SJSA1 (cell line): ENCODE data around the gene TTC23L. TPM values are rescaled to one million over a fixed set of nuclear protein-coding genes. Genes with fewer than 3 reads are reported as not detected.

Experiments
- DNase-seq, 2 experiments: peaks; one replicate each; pipeline ENCODE4 v3.0.0-alpha.2; 2015 to 2020; ENCODE audit warnings: low spot score in 2 of 2, low read depth in 1 of 2
- H3K27ac ChIP-seq: fragments of 250-450 bp; sonication (Bioruptor Pico); 2 replicates; pipeline ENCODE4 v1.5.1; 2020; ENCODE audit warnings: mild to moderate bottlenecking, moderate library complexity
- H3K27me3 ChIP-seq: fragments of 250-450 bp; sonication (Bioruptor Pico); replicated peaks from 2 replicates; pipeline ENCODE4 v1.5.1; 2020; ENCODE audit warnings: mild to moderate bottlenecking, moderate library complexity
- H3K36me3 ChIP-seq: fragments of 250-450 bp; sonication (Bioruptor Pico); 2 replicates; pipeline ENCODE4 v1.5.1; 2020; ENCODE audit warnings: mild to moderate bottlenecking
- H3K4me1 ChIP-seq: fragments of 250-450 bp; sonication (Bioruptor Pico); replicated peaks from 2 replicates; pipeline ENCODE4 v1.6.1; 2021; ENCODE audit warnings: mild to moderate bottlenecking
- H3K4me3 ChIP-seq: fragments of 250-450 bp; sonication (Bioruptor Pico); 2 replicates; pipeline ENCODE4 v1.5.1; 2020; ENCODE audit warnings: mild to moderate bottlenecking
- H3K9me3 ChIP-seq: fragments of 250-450 bp; sonication (Bioruptor Pico); replicated peaks from 2 replicates; pipeline ENCODE4 v1.5.1; 2020; ENCODE audit warnings: mild to moderate bottlenecking
- total RNA-seq: library from RNA; depleted of rRNA; stranded (reverse); fragments of >200 nt; shearing (Covaris generic); gene quantifications from 2 replicates; pipeline ENCODE4 v1.2.3, GENCODE V29; 2014

Gene TTC23L
- total RNA-seq, 1 experiment from 2014 or later = not detected

GRCh38 chr5:34926318-34926888 lies 87.4 kb downstream of the TTC23L start:
- no peak for DNase-seq
- H3K9me3 ChIP-seq = no peaks in the 10 kb centered on the region
- H3K36me3 ChIP-seq = peaks cover 56% of the 10 kb centered on the region
- no peak overlapping the region for H3K4me3 ChIP-seq
- H3K27me3 ChIP-seq = no peaks in the 10 kb centered on the region
- peaks cover 35% of the 10 kb centered on the region for H3K4me1 ChIP-seq
- H3K27ac ChIP-seq = no peak overlapping the region

GRCh38 chr5:34927785-34928184 lies 88.8 kb downstream of the TTC23L start:
- no peak for DNase-seq
- Histone ChIP-seq H3K4me3 (no peak overlapping the region), H3K36me3 (peaks cover 45% of the 10 kb centered on the region), H3K9me3 (no peaks in the 10 kb centered on the region), H3K27ac (no peak overlapping the region), H3K27me3 (no peaks in the 10 kb centered on the region), H3K4me1 (peaks cover 32% of the 10 kb centered on the region)

- no peaks in the 10 kb centered on the region for H3K9me3 ChIP-seq
- H3K4me3 ChIP-seq = no peak overlapping the region
- H3K27ac ChIP-seq = no peak overlapping the region
- H3K27me3 ChIP-seq = no peaks in the 10 kb centered on the region
- peaks cover 28% of the 10 kb centered on the region for H3K4me1 ChIP-seq
- DNase-seq = no peak
- H3K36me3 ChIP-seq = peaks cover 42% of the 10 kb centered on the region
Observed at GRCh38 chr5:34928267-34928666, 89.3 kb downstream of the TTC23L start.

GRCh38 chr5:34929134-34929719 lies 90.3 kb downstream of the TTC23L start, which contains the start of gene DNAJC21:
Gene DNAJC21 (plus strand): TSS chr5:34929559. CDS start chr5:34929820, 261 bp downstream.
- H3K27me3 ChIP-seq = no peaks in the 10 kb centered on the region
- no peaks in the 10 kb centered on the region for H3K9me3 ChIP-seq
- peak within 1 kb of the TSS; percentile 53 for H3K27ac ChIP-seq
- H3K4me3 ChIP-seq = peak within 1 kb of the TSS; percentile 94
- DNase-seq = peak; percentile 98
- H3K4me1 ChIP-seq = peaks cover 18% of the 10 kb centered on the region
- peaks cover 40% of the 10 kb centered on the region for H3K36me3 ChIP-seq

GRCh38 chr5:34929720-34930461 lies 90.9 kb downstream of the TTC23L start:
- Histone ChIP-seq H3K4me3 (peak overlapping the region; percentile 94), H3K27me3 (no peaks in the 10 kb centered on the region), H3K27ac (peak overlapping the region; percentile 53), H3K9me3 (no peaks in the 10 kb centered on the region), H3K4me1 (peaks cover 11% of the 10 kb centered on the region), H3K36me3 (peaks cover 37% of the 10 kb centered on the region)
- peak; percentile 68 to 81 for DNase-seq

- H3K4me3 ChIP-seq = peak overlapping the region; percentile 94
- peaks cover 35% of the 10 kb centered on the region for H3K36me3 ChIP-seq
- DNase-seq = no peak
- no peak overlapping the region for H3K27ac ChIP-seq
- H3K4me1 ChIP-seq = peaks cover 11% of the 10 kb centered on the region
- no peaks in the 10 kb centered on the region for H3K9me3 ChIP-seq
- no peaks in the 10 kb centered on the region for H3K27me3 ChIP-seq
Observed at GRCh38 chr5:34930462-34930844, 91.5 kb downstream of the TTC23L start.

GRCh38 chr5:34930870-34931269 lies 91.9 kb downstream of the TTC23L start:
- Histone ChIP-seq H3K4me3 (peak overlapping the region; percentile 94), H3K4me1 (peaks cover 11% of the 10 kb centered on the region), H3K36me3 (peaks cover 35% of the 10 kb centered on the region), H3K9me3 (no peaks in the 10 kb centered on the region), H3K27ac (no peak overlapping the region), H3K27me3 (no peaks in the 10 kb centered on the region)
- no peak for DNase-seq

- no peaks in the 10 kb centered on the region for H3K9me3 ChIP-seq
- no peak for DNase-seq
- no peak overlapping the region for H3K27ac ChIP-seq
- H3K4me3 ChIP-seq = no peak overlapping the region
- H3K27me3 ChIP-seq = no peaks in the 10 kb centered on the region
- H3K4me1 ChIP-seq = peaks cover 11% of the 10 kb centered on the region
- H3K36me3 ChIP-seq = peaks cover 47% of the 10 kb centered on the region
Observed at GRCh38 chr5:34932947-34933346, 94.0 kb downstream of the TTC23L start.

GRCh38 chr5:34941936-34942335 lies 103.0 kb downstream of the TTC23L start:
- no peaks in the 10 kb centered on the region for H3K4me1 ChIP-seq
- H3K27ac ChIP-seq = no peak overlapping the region
- H3K36me3 ChIP-seq = peaks cover 63% of the 10 kb centered on the region
- no peaks in the 10 kb centered on the region for H3K27me3 ChIP-seq
- DNase-seq = no peak
- H3K9me3 ChIP-seq = no peaks in the 10 kb centered on the region; the same call in 1 of the 2 replicates
- H3K4me3 ChIP-seq = no peak overlapping the region

- no peak for DNase-seq
- peaks cover 50% of the 10 kb centered on the region for H3K36me3 ChIP-seq
- H3K9me3 ChIP-seq = no peaks in the 10 kb centered on the region
- no peak overlapping the region for H3K4me3 ChIP-seq
- H3K27me3 ChIP-seq = no peaks in the 10 kb centered on the region
- no peaks in the 10 kb centered on the region for H3K4me1 ChIP-seq
- no peak overlapping the region for H3K27ac ChIP-seq
Observed at GRCh38 chr5:34944044-34944443, 105.1 kb downstream of the TTC23L start.

- no peaks in the 10 kb centered on the region for H3K4me1 ChIP-seq
- H3K27ac ChIP-seq = no peak overlapping the region
- H3K9me3 ChIP-seq = no peaks in the 10 kb centered on the region
- H3K36me3 ChIP-seq = peaks cover 50% of the 10 kb centered on the region
- DNase-seq = no peak
- H3K27me3 ChIP-seq = no peaks in the 10 kb centered on the region
- H3K4me3 ChIP-seq = no peak overlapping the region
Observed at GRCh38 chr5:34944460-34945047, 105.6 kb downstream of the TTC23L start.
